A549 (cell line): ENCODE results near the gene PAK4. TPM values are rescaled to one million over a fixed set of nuclear protein-coding genes. Genes with fewer than 3 reads are reported as not detected.

Source experiments
- ATAC-seq, 2 experiments: fragments of 200-7000 bp in 1 of 2; fragments of >200 bp in 1 of 2; cut with Nextera tagmentation in 1 of 2; cut with Tn5 transposase in 1 of 2; 3 replicates each; pipeline versions ENCODE4 v1.8.0 to v1.9.1; 2018 to 2020; ENCODE audit warnings: mild to moderate bottlenecking in 1 of 2, moderate library complexity in 1 of 2
- CTCF ChIA-PET: fragments of 300-600 bp; sonication (Branson Sonifier 250); formaldehyde crosslinking; extraction: SDS; loops from one replicate; lab custom pipeline; 2021; ENCODE audit warnings: antibody characterized with exemption, inconsistent platforms; lab: Yijun Ruan, JAX
- POLR2A ChIA-PET: fragments of 350-600 bp; formaldehyde crosslinking; extraction: SDS; loops from one replicate; lab custom pipeline; 2021; ENCODE audit warnings: antibody characterized with exemption, inconsistent platforms; lab: Yijun Ruan, JAX
- DNase-seq, 2 experiments: peaks; one replicate each; pipeline versions ENCODE4 v3.0.0 to v3.0.0-alpha.2; 2011 to 2016; ENCODE audit warnings: low read depth in 1 of 2, low spot score in 1 of 2
- FAIRE-seq: peaks from 2 replicates; lab custom pipeline; 2011; peaks lifted over from hg19 to GRCh38; lab: Jason Lieb, UNC
- H3K27ac ChIP-seq, 2 experiments: fragments of >200 bp; sonication (Bioruptor Twin); formaldehyde crosslinking; 3 replicates each; pipeline ENCODE4 v1.5.1; 2016 to 2017
- H3K4me1 ChIP-seq: fragments of >200 bp; sonication (Bioruptor Twin); formaldehyde crosslinking; 3 replicates; pipeline ENCODE4 v1.6.1; 2016
- H3K4me2 ChIP-seq: fragments of >200 bp; sonication (Bioruptor Twin); formaldehyde crosslinking; 3 replicates; pipeline ENCODE4 v1.6.1; 2016
- H3K4me3 ChIP-seq: fragments of >200 bp; sonication (Bioruptor Twin); formaldehyde crosslinking; 3 replicates; pipeline ENCODE4 v1.5.1; 2016
- H3K9me3 ChIP-seq: fragments of >200 bp; sonication (Bioruptor Twin); formaldehyde crosslinking; 3 replicates; pipeline ENCODE4 v1.6.1; 2016
- BCL3 ChIP-seq: fragments of >200 bp; sonication (Bioruptor Twin); formaldehyde crosslinking; IDR thresholded peaks from 3 replicates; pipeline ENCODE4 v1.6.1; 2016
- CHD4 ChIP-seq: fragments of 200-600 bp; sonication (generic); IDR thresholded peaks from 2 replicates; pipeline ENCODE4 v1.6.1; 2016; ENCODE audit warnings: antibody characterized with exemption, mild to moderate bottlenecking, borderline replicate concordance
- E2F6 ChIP-seq: IDR thresholded peaks from 2 replicates; pipeline ENCODE4 v1.6.1; 2012; ENCODE audit warnings: low read depth, borderline replicate concordance
- EHMT2 ChIP-seq: fragments of 200-600 bp; sonication (generic); IDR thresholded peaks from 2 replicates; pipeline ENCODE4 v1.6.1; 2016; ENCODE audit warnings: antibody characterized with exemption, low read depth, mild to moderate bottlenecking, moderate library complexity
- ELK1 ChIP-seq: fragments of 150-350 bp; IDR thresholded peaks from 2 replicates; pipeline ENCODE4 v1.6.1; 2014; ENCODE audit warnings: low read depth, mild to moderate bottlenecking, low read length
- FOSL2 ChIP-seq, 2 experiments: fragments of 450-650 bp in 1 of 2; fragments of >200 bp in 1 of 2; sonication (Bioruptor Twin) in 1 of 2; formaldehyde crosslinking; IDR thresholded peaks; 2 replicates each; pipeline versions ENCODE4 v1.5.0 to v1.6.1; 2016 to 2020; ENCODE audit warnings: mild to moderate bottlenecking in 1 of 2, moderate library complexity in 1 of 2
- HES2 ChIP-seq: fragments of >200 bp; sonication (Bioruptor Twin); formaldehyde crosslinking; IDR thresholded peaks from 2 replicates; pipeline ENCODE4 v1.6.1; 2016
- HOXA7 ChIP-seq: fragments of 250-450 bp; sonication (Bioruptor Pico); IDR thresholded peaks from 2 replicates; pipeline ENCODE4 v1.5.0; 2020; ENCODE audit warnings: mild to moderate bottlenecking, moderate library complexity
- JUNB ChIP-seq: fragments of >200 bp; sonication (Bioruptor Twin); formaldehyde crosslinking; IDR thresholded peaks from 2 replicates; pipeline ENCODE4 v1.6.1; 2016
- MAX ChIP-seq: IDR thresholded peaks from 2 replicates; pipeline ENCODE4 v1.6.1; 2012
- MAZ ChIP-seq: fragments of 150-350 bp; IDR thresholded peaks from 2 replicates; pipeline ENCODE4 v1.6.1; 2014; ENCODE audit warnings: antibody characterized with exemption, low read depth, low read length, borderline replicate concordance
- NR3C1 ChIP-seq: fragments of >200 bp; sonication (Bioruptor Twin); formaldehyde crosslinking; IDR thresholded peaks from 3 replicates; pipeline ENCODE4 v1.6.1; 2017
- RAD21 ChIP-seq, 2 experiments: fragments of >200 bp in 1 of 2; sonication (Bioruptor Twin) in 1 of 2; formaldehyde crosslinking in 1 of 2; IDR thresholded peaks in 1 of 2; conservative IDR thresholded peaks in 1 of 2; 2 replicates in 1 of 2; 3 replicates in 1 of 2; pipeline ENCODE4 v1.6.1; 2012 to 2018; ENCODE audit warnings: inconsistent platforms in 1 of 2
- RARB ChIP-seq: fragments of 250-450 bp; sonication (Bioruptor Pico); IDR thresholded peaks from 2 replicates; pipeline ENCODE4 v1.8.0; 2021; ENCODE audit warnings: mild to moderate bottlenecking, moderate library complexity
- RFX5 ChIP-seq: fragments of 450-650 bp; IDR thresholded peaks from 2 replicates; pipeline ENCODE4 v1.7.1; 2014; ENCODE audit warnings: antibody characterized with exemption, mild to moderate bottlenecking, moderate library complexity
- RNF2 ChIP-seq: fragments of 200-600 bp; sonication (generic); IDR thresholded peaks from 2 replicates; pipeline ENCODE4 v1.6.1; 2016; ENCODE audit warnings: low read depth, mild to moderate bottlenecking, antibody characterized with exemption, moderate library complexity, borderline replicate concordance
- SREBF2 ChIP-seq: fragments of 450-650 bp; IDR thresholded peaks from 2 replicates; pipeline ENCODE4 v1.6.1; 2014; ENCODE audit warnings: mild to moderate bottlenecking, moderate library complexity
- ZC3H11A ChIP-seq: fragments of 450-650 bp; IDR thresholded peaks from 2 replicates; pipeline ENCODE4 v1.6.1; 2014; ENCODE audit warnings: antibody characterized with exemption, mild to moderate bottlenecking
- ZFP36 ChIP-seq: fragments of 450-650 bp; IDR thresholded peaks from 2 replicates; pipeline ENCODE4 v1.6.1; 2014; ENCODE audit warnings: borderline replicate concordance; ENCODE audit not compliant: partially characterized antibody
- WGBS: methylation state at CpG from one replicate; pipeline ENCODE4 v1.1.6; 2017; ENCODE audit errors: missing lambda C conversion rate; 5-methylcytosine and 5-hydroxymethylcytosine counted together
- polyA plus RNA-seq, 4 experiments: library from polyadenylated mRNA; depleted of rRNA in 3 of 4; stranded (reverse); fragments of >200 nt; fragmentation: RNase III in 1 of 4; extraction: RNeasy Plus Mini Kit Qiagen cat#74134 plus additional on column Dnase treatment in 1 of 4; gene quantifications; 2 replicates in 3 of 4; 3 replicates in 1 of 4; pipeline ENCODE4 v1.2.3, GENCODE V29; 2011 to 2017
- TF ChIP-seq, protein P1 (sequence below): fragments of 450-650 bp; IDR thresholded peaks from 2 replicates; pipeline ENCODE4 v1.6.1; 2014; ENCODE audit warnings: antibody characterized with exemption
- TF ChIP-seq, protein P2 (sequence below): fragments of 250-450 bp; sonication (Bioruptor Pico); IDR thresholded peaks from 2 replicates; pipeline ENCODE4 v1.5.0; 2020; ENCODE audit warnings: low read depth, mild to moderate bottlenecking, moderate library complexity

PAK4 gene
- polyA plus RNA-seq, 2 of the 4 experiments (the other 2 are of a cell fraction), result 42.9 to 84.2 TPM

DNA sequence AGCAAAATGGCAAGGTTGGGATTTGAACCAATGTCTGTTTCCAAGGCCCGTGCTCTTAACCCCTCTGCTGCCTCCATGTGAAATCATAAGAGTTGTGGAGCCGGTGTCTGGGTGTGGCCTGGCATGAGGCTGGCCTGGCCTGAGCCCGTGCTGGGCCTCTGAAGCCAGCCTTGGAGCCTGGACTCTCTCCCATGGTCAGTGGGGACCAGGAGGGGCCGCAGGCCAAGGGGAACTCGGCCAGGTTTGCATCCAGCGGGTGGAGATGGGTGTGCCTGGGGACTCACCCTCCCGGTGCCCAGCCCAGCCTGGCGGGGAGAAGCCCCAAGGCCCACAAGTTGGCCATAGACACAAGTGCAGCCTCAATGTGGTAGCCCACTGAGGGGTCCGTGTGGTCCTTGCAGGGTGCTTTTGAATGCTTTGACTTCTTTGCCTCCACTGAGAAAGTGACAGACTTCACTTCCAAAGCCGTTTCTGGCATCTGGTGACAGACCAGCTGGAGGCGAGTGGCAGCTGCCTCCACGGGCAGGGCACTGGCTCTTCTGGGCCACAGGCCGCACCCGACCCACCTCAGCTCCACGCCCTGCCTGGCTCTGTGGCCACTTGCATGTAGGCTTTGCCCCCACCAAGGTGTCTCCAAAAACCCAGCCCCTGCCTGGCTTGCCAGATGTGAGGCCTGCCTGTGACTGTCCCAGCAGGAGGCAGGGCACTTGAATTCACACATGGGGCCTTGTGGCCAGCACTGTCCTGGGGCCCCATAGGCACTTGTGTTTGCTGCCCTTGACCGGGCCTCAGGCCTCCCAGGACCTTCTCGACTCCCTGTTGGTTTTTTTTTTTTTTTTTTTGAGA, 45.0 kb downstream of the PAK4 start:
- ChIA-PET CTCF (interaction anchor here (0.7 to 1.8 kb wide), 6 partner anchors 11 to 241 kb away, joined by 4 to 6 read pairs (median 5); partner anchors contain the start of gene PLEKHG2), POLR2A (no interaction called here)
- TF ChIP-seq ZC3H11A (no peak), JUNB (no peak), RNF2 (no peak), CHD4 (no peak), RARB (no peak), FOSL2 (IDR thresholded peaks at IDR 0.05) (no peak), FOSL2 (CRISPR knock-in tag; IDR thresholded peaks at IDR 0.05) (no peak), ELK1 (no peak), RAD21 (conservative IDR thresholded peaks at IDR 0.05 in 1 of 2, IDR thresholded peaks at IDR 0.05 in 1 of 2) (no peak), E2F6 (no peak), MAZ (no peak)
- TF ChIP-seq, protein P1, sequence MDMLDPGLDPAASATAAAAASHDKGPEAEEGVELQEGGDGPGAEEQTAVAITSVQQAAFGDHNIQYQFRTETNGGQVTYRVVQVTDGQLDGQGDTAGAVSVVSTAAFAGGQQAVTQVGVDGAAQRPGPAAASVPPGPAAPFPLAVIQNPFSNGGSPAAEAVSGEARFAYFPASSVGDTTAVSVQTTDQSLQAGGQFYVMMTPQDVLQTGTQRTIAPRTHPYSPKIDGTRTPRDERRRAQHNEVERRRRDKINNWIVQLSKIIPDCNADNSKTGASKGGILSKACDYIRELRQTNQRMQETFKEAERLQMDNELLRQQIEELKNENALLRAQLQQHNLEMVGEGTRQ, result no peak
- DNase-seq, result no peak
- H3K4me3 ChIP-seq, result no peak overlapping the region
- 82% methylated on average over 17 of the region's 17 CpGs for WGBS
- H3K27ac ChIP-seq, result 0 out of 6 replicates have a peak overlapping the region, but pooled peaks of 1 of the 2 experiments have one; percentile 6
- FAIRE-seq, result no peak
- no peak overlapping the region for H3K4me2 ChIP-seq
- no peaks in the 10 kb centered on the region for H3K9me3 ChIP-seq
- peak in 1 of 2 experiments; percentile 6; a peak in 1 of 6 replicates for ATAC-seq
- peaks cover 14% of the 10 kb centered on the region for H3K4me1 ChIP-seq

- ChIA-PET CTCF (interaction anchor here (0.7 to 1.8 kb wide), 5 partner anchors 9 to 119 kb away, joined by 3 to 6 read pairs (median 4); no protein-coding TSS in a partner anchor), POLR2A (no interaction called here)
- WGBS, result 82% methylated on average over 27 of the region's 27 CpGs
- TF ChIP-seq HOXA7 (CRISPR knock-in tag) (no peak), SREBF2 (no peak), NR3C1 (no peak), MAX (no peak), EHMT2 (no peak), ZFP36 (no peak), HES2 (no peak), JUNB (no peak), RFX5 (no peak), BCL3 (no peak)
- TF ChIP-seq, protein P2, sequence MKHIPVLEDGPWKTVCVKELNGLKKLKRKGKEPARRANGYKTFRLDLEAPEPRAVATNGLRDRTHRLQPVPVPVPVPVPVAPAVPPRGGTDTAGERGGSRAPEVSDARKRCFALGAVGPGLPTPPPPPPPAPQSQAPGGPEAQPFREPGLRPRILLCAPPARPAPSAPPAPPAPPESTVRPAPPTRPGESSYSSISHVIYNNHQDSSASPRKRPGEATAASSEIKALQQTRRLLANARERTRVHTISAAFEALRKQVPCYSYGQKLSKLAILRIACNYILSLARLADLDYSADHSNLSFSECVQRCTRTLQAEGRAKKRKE (CRISPR knock-in tag), result no peak
- Histone ChIP-seq H3K4me2 (no peak overlapping the region), H3K4me1 (peaks cover 4% of the 10 kb centered on the region; the same call in 2 of the 3 replicates), H3K27ac (0 out of 6 replicates have a peak overlapping the region, but pooled peaks of 1 of the 2 experiments have one; percentile 2), H3K9me3 (no peaks in the 10 kb centered on the region), H3K4me3 (no peak overlapping the region)
- ATAC-seq (no peak; a peak in 1 of 6 replicates), DNase-seq (no peak), FAIRE-seq (no peak)
These were observed 46.2 kb downstream of the PAK4 start for GRCh38 chr19:39171479-39172465.
